A549 (cell line): ENCODE results near the gene RAB8B. TPM values are rescaled to one million over a fixed set of nuclear protein-coding genes. Genes with fewer than 3 reads are reported as not detected.

Experiments used
- ATAC-seq, 2 experiments: fragments of 200-7000 bp in 1 of 2; fragments of >200 bp in 1 of 2; cut with Nextera tagmentation in 1 of 2; cut with Tn5 transposase in 1 of 2; 3 replicates each; pipeline versions ENCODE4 v1.8.0 to v1.9.1; 2018 to 2020; ENCODE audit warnings: mild to moderate bottlenecking in 1 of 2, moderate library complexity in 1 of 2
- CTCF ChIA-PET: fragments of 300-600 bp; sonication (Branson Sonifier 250); formaldehyde crosslinking; extraction: SDS; loops from one replicate; lab custom pipeline; 2021; ENCODE audit warnings: antibody characterized with exemption, inconsistent platforms; lab: Yijun Ruan, JAX
- POLR2A ChIA-PET: fragments of 350-600 bp; formaldehyde crosslinking; extraction: SDS; loops from one replicate; lab custom pipeline; 2021; ENCODE audit warnings: antibody characterized with exemption, inconsistent platforms; lab: Yijun Ruan, JAX
- DNase-seq, 2 experiments: peaks; one replicate each; pipeline versions ENCODE4 v3.0.0 to v3.0.0-alpha.2; 2011 to 2016; ENCODE audit warnings: low read depth in 1 of 2, low spot score in 1 of 2
- FAIRE-seq: peaks from 2 replicates; lab custom pipeline; 2011; peaks lifted over from hg19 to GRCh38; lab: Jason Lieb, UNC
- H3K27ac ChIP-seq, 2 experiments: fragments of >200 bp; sonication (Bioruptor Twin); formaldehyde crosslinking; 3 replicates each; pipeline ENCODE4 v1.5.1; 2016 to 2017
- H3K4me1 ChIP-seq: fragments of >200 bp; sonication (Bioruptor Twin); formaldehyde crosslinking; 3 replicates; pipeline ENCODE4 v1.6.1; 2016
- H3K4me2 ChIP-seq: fragments of >200 bp; sonication (Bioruptor Twin); formaldehyde crosslinking; 3 replicates; pipeline ENCODE4 v1.6.1; 2016
- H3K4me3 ChIP-seq: fragments of >200 bp; sonication (Bioruptor Twin); formaldehyde crosslinking; 3 replicates; pipeline ENCODE4 v1.5.1; 2016
- H3K9me3 ChIP-seq: fragments of >200 bp; sonication (Bioruptor Twin); formaldehyde crosslinking; 3 replicates; pipeline ENCODE4 v1.6.1; 2016
- ATOH8 ChIP-seq: fragments of 250-450 bp; sonication (Bioruptor Pico); IDR thresholded peaks from 2 replicates; pipeline ENCODE4 v1.5.0; 2020; ENCODE audit warnings: low read depth, mild to moderate bottlenecking, moderate library complexity
- BHLHE40 ChIP-seq: IDR thresholded peaks from 2 replicates; pipeline ENCODE4 v1.6.1; 2012; ENCODE audit warnings: low read depth, low read length, inconsistent platforms
- CBX2 ChIP-seq: fragments of 200-600 bp; sonication (generic); IDR thresholded peaks from 2 replicates; pipeline ENCODE4 v1.6.1; 2016; ENCODE audit warnings: low read depth, mild to moderate bottlenecking, borderline replicate concordance
- EHF ChIP-seq: fragments of 250-450 bp; sonication (Bioruptor Pico); IDR thresholded peaks from 2 replicates; pipeline ENCODE4 v1.5.0; 2020; ENCODE audit warnings: mild to moderate bottlenecking
- ELK1 ChIP-seq: fragments of 150-350 bp; IDR thresholded peaks from 2 replicates; pipeline ENCODE4 v1.6.1; 2014; ENCODE audit warnings: low read depth, mild to moderate bottlenecking, low read length
- FOSB ChIP-seq: fragments of 250-450 bp; sonication (Bioruptor Pico); IDR thresholded peaks from 2 replicates; pipeline ENCODE4 v1.5.0; 2020; ENCODE audit warnings: mild to moderate bottlenecking, moderate library complexity
- FOXS1 ChIP-seq: fragments of 250-450 bp; sonication (Bioruptor Pico); IDR thresholded peaks from 2 replicates; pipeline ENCODE4 v1.5.0; 2020; ENCODE audit warnings: mild to moderate bottlenecking, moderate library complexity
- GATA3 ChIP-seq: IDR thresholded peaks from 2 replicates; pipeline ENCODE4 v1.6.1; 2012; ENCODE audit warnings: borderline replicate concordance
- HOXB5 ChIP-seq: fragments of 250-450 bp; sonication (Bioruptor Pico); IDR thresholded peaks from 2 replicates; pipeline ENCODE4 v1.5.0; 2020; ENCODE audit warnings: mild to moderate bottlenecking, moderate library complexity
- JUN ChIP-seq, 2 experiments: fragments of >200 bp; sonication (Bioruptor Twin); formaldehyde crosslinking; IDR thresholded peaks; 2 replicates in 1 of 2; 3 replicates in 1 of 2; pipeline ENCODE4 v1.6.1; 2016 to 2017
- MYC ChIP-seq: IDR thresholded peaks from 2 replicates; pipeline ENCODE4 v1.6.1; 2012; ENCODE audit warnings: mild to moderate bottlenecking, inconsistent platforms, low read length, improper control_type of control experiment, borderline replicate concordance
- NFE2L2 ChIP-seq: fragments of 150-350 bp; conservative IDR thresholded peaks from 2 replicates; pipeline ENCODE4 v1.6.1; 2014; ENCODE audit warnings: low read length
- NPAS2 ChIP-seq: fragments of 250-450 bp; sonication (Bioruptor Pico); IDR thresholded peaks from 2 replicates; pipeline ENCODE4 v1.8.0; 2022; ENCODE audit warnings: mild to moderate bottlenecking, moderate library complexity, borderline replicate concordance
- POLR2AphosphoS2 ChIP-seq: conservative IDR thresholded peaks from 2 replicates; pipeline ENCODE4 v1.6.1; 2012; ENCODE audit warnings: low read length, improper control_type of control experiment, inconsistent platforms
- RFX5 ChIP-seq: fragments of 450-650 bp; IDR thresholded peaks from 2 replicates; pipeline ENCODE4 v1.7.1; 2014; ENCODE audit warnings: antibody characterized with exemption, mild to moderate bottlenecking, moderate library complexity
- RNF2 ChIP-seq: fragments of 200-600 bp; sonication (generic); IDR thresholded peaks from 2 replicates; pipeline ENCODE4 v1.6.1; 2016; ENCODE audit warnings: low read depth, mild to moderate bottlenecking, antibody characterized with exemption, moderate library complexity, borderline replicate concordance
- SMC3 ChIP-seq: fragments of >200 bp; sonication (Bioruptor Twin); formaldehyde crosslinking; IDR thresholded peaks from 3 replicates; pipeline ENCODE4 v1.6.1; 2018; ENCODE audit warnings: inconsistent platforms
- ZSCAN20 ChIP-seq: fragments of 250-450 bp; sonication (Bioruptor Pico); IDR thresholded peaks from 2 replicates; pipeline ENCODE4 v1.8.0; 2022; ENCODE audit warnings: mild to moderate bottlenecking, moderate library complexity
- WGBS: methylation state at CpG from one replicate; pipeline ENCODE4 v1.1.6; 2017; ENCODE audit errors: missing lambda C conversion rate; 5-methylcytosine and 5-hydroxymethylcytosine counted together
- polyA plus RNA-seq, 4 experiments: library from polyadenylated mRNA; depleted of rRNA in 3 of 4; stranded (reverse); fragments of >200 nt; fragmentation: RNase III in 1 of 4; extraction: RNeasy Plus Mini Kit Qiagen cat#74134 plus additional on column Dnase treatment in 1 of 4; gene quantifications; 2 replicates in 3 of 4; 3 replicates in 1 of 4; pipeline ENCODE4 v1.2.3, GENCODE V29; 2011 to 2017
- TF ChIP-seq, protein P1 (sequence below): IDR thresholded peaks from 2 replicates; pipeline ENCODE4 v1.6.1; 2012; ENCODE audit warnings: low read depth, borderline replicate concordance
- TF ChIP-seq, protein P2 (sequence below): fragments of >200 bp; sonication (Bioruptor Twin); formaldehyde crosslinking; IDR thresholded peaks from 3 replicates; pipeline ENCODE4 v1.6.1; 2016
- TF ChIP-seq, protein P3 (sequence below): fragments of >200 bp; sonication (Bioruptor Twin); formaldehyde crosslinking; IDR thresholded peaks from 3 replicates; pipeline ENCODE4 v1.5.1; 2016
- TF ChIP-seq, protein P4 (sequence below): IDR thresholded peaks from 2 replicates; pipeline ENCODE4 v1.6.1; 2012
- TF ChIP-seq, protein P5 (sequence below): fragments of >200 bp; sonication (Bioruptor Twin); formaldehyde crosslinking; IDR thresholded peaks from 2 replicates; pipeline ENCODE4 v1.6.1; 2016

RAB8B gene
- polyA plus RNA-seq, 2 of the 4 experiments (the other 2 are of a cell fraction), result 21.5 to 41.4 TPM

DNA sequence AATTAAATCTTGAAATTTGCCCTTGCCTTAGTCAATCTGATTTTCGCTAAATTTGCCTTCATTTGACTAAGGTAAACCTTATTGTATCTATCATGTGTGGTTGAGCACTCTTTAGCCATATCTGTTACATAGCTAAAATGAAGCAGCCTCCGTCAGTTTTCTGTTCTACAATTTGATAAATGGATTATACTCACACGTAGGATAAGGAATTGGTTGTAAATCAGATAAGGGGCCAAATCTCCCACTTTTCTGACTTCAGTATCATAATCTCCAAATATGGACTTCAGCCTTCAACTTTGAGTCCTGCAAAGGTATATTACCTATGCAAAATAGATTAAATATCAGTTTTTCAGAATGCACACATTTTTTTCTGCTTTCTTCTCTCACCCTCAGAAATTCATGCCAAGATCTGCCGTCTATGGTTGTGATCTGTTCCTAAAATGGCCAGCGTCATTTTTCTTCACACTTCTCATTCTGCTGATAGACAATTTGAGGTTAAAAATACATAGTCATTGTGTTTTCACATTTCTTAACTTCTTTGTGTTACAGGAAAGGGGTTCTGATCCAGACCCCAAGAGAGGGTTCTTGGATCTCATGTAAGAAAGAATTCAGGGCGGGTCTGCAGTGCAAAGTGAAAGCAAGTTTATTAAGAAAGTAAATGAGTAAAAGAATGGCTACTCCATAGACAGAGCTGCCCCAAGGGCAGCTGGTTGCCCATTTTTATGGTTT, 36.9 kb downstream of the RAB8B start:
- no peak overlapping the region for H3K4me3 ChIP-seq
- TF ChIP-seq, protein P1, sequence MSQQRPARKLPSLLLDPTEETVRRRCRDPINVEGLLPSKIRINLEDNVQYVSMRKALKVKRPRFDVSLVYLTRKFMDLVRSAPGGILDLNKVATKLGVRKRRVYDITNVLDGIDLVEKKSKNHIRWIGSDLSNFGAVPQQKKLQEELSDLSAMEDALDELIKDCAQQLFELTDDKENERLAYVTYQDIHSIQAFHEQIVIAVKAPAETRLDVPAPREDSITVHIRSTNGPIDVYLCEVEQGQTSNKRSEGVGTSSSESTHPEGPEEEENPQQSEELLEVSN, result no peak
- TF ChIP-seq NPAS2 (CRISPR knock-in tag), result no peak
- TF ChIP-seq HOXB5 (CRISPR knock-in tag), result no peak
- TF ChIP-seq, protein P2, sequence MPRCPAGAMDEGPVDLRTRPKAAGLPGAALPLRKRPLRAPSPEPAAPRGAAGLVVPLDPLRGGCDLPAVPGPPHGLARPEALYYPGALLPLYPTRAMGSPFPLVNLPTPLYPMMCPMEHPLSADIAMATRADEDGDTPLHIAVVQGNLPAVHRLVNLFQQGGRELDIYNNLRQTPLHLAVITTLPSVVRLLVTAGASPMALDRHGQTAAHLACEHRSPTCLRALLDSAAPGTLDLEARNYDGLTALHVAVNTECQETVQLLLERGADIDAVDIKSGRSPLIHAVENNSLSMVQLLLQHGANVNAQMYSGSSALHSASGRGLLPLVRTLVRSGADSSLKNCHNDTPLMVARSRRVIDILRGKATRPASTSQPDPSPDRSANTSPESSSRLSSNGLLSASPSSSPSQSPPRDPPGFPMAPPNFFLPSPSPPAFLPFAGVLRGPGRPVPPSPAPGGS, result no peak
- TF ChIP-seq JUN (IDR thresholded peaks at IDR 0.05), result no peak
- TF ChIP-seq RNF2, result no peak
- TF ChIP-seq SMC3, result no peak
- TF ChIP-seq CBX2, result no peak
- TF ChIP-seq, all 56 proteins: peak for 0
- ATAC-seq, result no peak
- POLR2A ChIA-PET, result no interaction called here
- WGBS, result 89% methylated on average over 6 of the region's 6 CpGs
- no peak overlapping the region for H3K4me2 ChIP-seq
- CTCF ChIA-PET, result interaction anchor here (0.9 to 2.4 kb wide), 5 partner anchors 11 to 24 kb away, joined by 3 to 9 read pairs (median 3); no protein-coding TSS in a partner anchor
- H3K4me1 ChIP-seq, result peaks cover 13% of the 10 kb centered on the region; the same call in 1 of the 3 replicates
- DNase-seq, result no peak
- H3K27ac ChIP-seq, result no peak overlapping the region
- no peak for FAIRE-seq
- no peaks in the 10 kb centered on the region for H3K9me3 ChIP-seq

DNA sequence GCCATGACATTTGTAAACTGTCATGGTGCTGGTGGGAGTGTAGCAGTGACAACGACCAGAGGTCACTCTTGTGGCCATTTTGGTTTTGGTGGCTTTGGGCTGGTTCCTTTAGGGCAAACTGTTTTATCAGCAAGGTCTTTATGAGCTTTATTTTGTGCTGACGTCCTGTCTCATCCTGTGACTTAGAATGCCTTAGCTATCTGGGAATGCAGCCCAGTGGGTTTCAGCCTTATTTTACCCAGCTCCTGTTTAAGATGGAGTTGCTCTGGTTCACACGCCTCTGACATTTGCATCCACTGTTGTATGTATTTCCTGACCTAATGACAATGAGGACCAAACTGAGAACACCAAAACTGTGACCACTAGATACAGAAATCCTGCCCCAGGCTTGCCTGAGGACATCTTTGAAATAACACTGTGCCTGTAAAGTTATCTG, 37.6 kb downstream of the RAB8B start:
- WGBS, result 85% methylated on average over 3 of the region's 3 CpGs
- TF ChIP-seq FOSB (CRISPR knock-in tag) (no peak), ATOH8 (CRISPR knock-in tag) (no peak), FOXS1 (CRISPR knock-in tag) (no peak), GATA3 (no peak), EHF (CRISPR knock-in tag) (no peak), ZSCAN20 (CRISPR knock-in tag) (no peak), MYC (no peak), JUN (IDR thresholded peaks at IDR 0.05) (no peak), POLR2AphosphoS2 (no peak), RFX5 (no peak), ELK1 (no peak), NFE2L2 (no peak), BHLHE40 (no peak)
- TF ChIP-seq, protein P3, sequence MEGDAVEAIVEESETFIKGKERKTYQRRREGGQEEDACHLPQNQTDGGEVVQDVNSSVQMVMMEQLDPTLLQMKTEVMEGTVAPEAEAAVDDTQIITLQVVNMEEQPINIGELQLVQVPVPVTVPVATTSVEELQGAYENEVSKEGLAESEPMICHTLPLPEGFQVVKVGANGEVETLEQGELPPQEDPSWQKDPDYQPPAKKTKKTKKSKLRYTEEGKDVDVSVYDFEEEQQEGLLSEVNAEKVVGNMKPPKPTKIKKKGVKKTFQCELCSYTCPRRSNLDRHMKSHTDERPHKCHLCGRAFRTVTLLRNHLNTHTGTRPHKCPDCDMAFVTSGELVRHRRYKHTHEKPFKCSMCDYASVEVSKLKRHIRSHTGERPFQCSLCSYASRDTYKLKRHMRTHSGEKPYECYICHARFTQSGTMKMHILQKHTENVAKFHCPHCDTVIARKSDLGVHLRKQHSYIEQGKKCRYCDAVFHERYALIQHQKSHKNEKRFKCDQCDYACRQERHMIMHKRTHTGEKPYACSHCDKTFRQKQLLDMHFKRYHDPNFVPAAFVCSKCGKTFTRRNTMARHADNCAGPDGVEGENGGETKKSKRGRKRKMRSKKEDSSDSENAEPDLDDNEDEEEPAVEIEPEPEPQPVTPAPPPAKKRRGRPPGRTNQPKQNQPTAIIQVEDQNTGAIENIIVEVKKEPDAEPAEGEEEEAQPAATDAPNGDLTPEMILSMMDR, result no peak
- TF ChIP-seq, protein P4, sequence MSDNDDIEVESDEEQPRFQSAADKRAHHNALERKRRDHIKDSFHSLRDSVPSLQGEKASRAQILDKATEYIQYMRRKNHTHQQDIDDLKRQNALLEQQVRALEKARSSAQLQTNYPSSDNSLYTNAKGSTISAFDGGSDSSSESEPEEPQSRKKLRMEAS, result no peak
- TF ChIP-seq, protein P2, result no peak
- TF ChIP-seq, protein P5, sequence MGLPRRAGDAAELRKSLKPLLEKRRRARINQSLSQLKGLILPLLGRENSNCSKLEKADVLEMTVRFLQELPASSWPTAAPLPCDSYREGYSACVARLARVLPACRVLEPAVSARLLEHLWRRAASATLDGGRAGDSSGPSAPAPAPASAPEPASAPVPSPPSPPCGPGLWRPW, result no peak
- H3K9me3 ChIP-seq, result no peaks in the 10 kb centered on the region
- H3K4me3 ChIP-seq, result no peak overlapping the region
- peaks cover 14% of the 10 kb centered on the region; the same call in 2 of the 3 replicates for H3K4me1 ChIP-seq
- DNase-seq (no peak), ATAC-seq (no peak; a peak in 1 of 6 replicates), FAIRE-seq (peak; percentile 73)
- ChIA-PET POLR2A (no interaction called here), CTCF (interaction anchor here (0.9 to 2.4 kb wide), 5 partner anchors 11 to 50 kb away, joined by 3 to 9 read pairs (median 3); partner anchors contain the start of gene APH1B)
- H3K4me2 ChIP-seq, result no peak overlapping the region
- no peak overlapping the region for H3K27ac ChIP-seq
